ENCODE measurements around the gene CDC42BPA. TPM values are rescaled to one million over a fixed set of nuclear protein-coding genes. Genes with fewer than 3 reads are reported as not detected.

Gene CDC42BPA
- total RNA-seq, 1 experiment from 2014 or later: 30.1 TPM

- WGBS (ENCODE audit: extremely low coverage, insufficient read length, low lambda C conversion rate): no CpG with 5 or more reads among the region's 2 CpGs
- no peak overlapping the region for H2BK120ac ChIP-seq (ENCODE audit: low read depth, low read length, poor library complexity, severe bottlenecking)
- H3K4ac ChIP-seq (ENCODE audit: low read depth, low read length): no peak overlapping the region
- H3K9me3 ChIP-seq (ENCODE audit: control insufficient read depth, low read depth, low read length): no peaks in the 10 kb centered on the region
- no peaks in the 10 kb centered on the region for H3K4me1 ChIP-seq (ENCODE audit: insufficient read depth, low read length)
- H3K27me3 Mint-ChIP-seq (ENCODE audit: low read depth): no peaks in the 10 kb centered on the region
- no peak overlapping the region for H2AFZ ChIP-seq (ENCODE audit: low read length)
- H4K20me1 ChIP-seq (ENCODE audit: control insufficient read depth, insufficient read depth, insufficient read length): no peaks in the 10 kb centered on the region
- no peak overlapping the region for H3K4me3 Mint-ChIP-seq
- H3K79me2 ChIP-seq (ENCODE audit: insufficient read depth, low read length): no peaks in the 10 kb centered on the region
- H3K23me2 ChIP-seq (ENCODE audit: insufficient read length, low read depth, low read length, poor library complexity, severe bottlenecking): no peaks in the 10 kb centered on the region
- H2AK5ac ChIP-seq (ENCODE audit: insufficient read length, low read length): no peak overlapping the region
- no peak overlapping the region for H3K14ac ChIP-seq (ENCODE audit: insufficient read depth, low read length)
- no peak overlapping the region for H3K23ac ChIP-seq (ENCODE audit: insufficient read length, low read depth, low read length)
- no peak overlapping the region for H3K27ac ChIP-seq (ENCODE audit: insufficient read length, low read depth, low read length)
- H2BK12ac ChIP-seq (ENCODE audit: insufficient read length, low read depth, low read length): no peak overlapping the region
- H3K27ac Mint-ChIP-seq: no peak overlapping the region
- H3K9ac ChIP-seq (ENCODE audit: extremely low read depth, insufficient read length, low read length): no peak overlapping the region
- no peak overlapping the region for H3K18ac ChIP-seq (ENCODE audit: insufficient read length, low read depth, low read length)
- H3K4me2 ChIP-seq (ENCODE audit: insufficient read depth, insufficient read length, low read length): no peak overlapping the region
- no peak overlapping the region for H4K8ac ChIP-seq (replicated peaks; ENCODE audit: insufficient read length, low read depth, low read length)
- H3K79me1 ChIP-seq (ENCODE audit: insufficient read depth, low read depth, low read length, poor library complexity, severe bottlenecking): no peaks in the 10 kb centered on the region
- no peak overlapping the region for H2BK15ac ChIP-seq (ENCODE audit: low read depth, low read length)
- no peak for DNase-seq
- no peak overlapping the region for H4K5ac ChIP-seq (ENCODE audit: insufficient read length, low read depth, low read length)
- no peak for TF ChIP-seq CTCF (conservative IDR thresholded peaks at IDR 0.05)
- no peak overlapping the region for H3K56ac ChIP-seq (ENCODE audit: insufficient read length, low read depth, low read length)
- H4K91ac ChIP-seq (ENCODE audit: insufficient read length, low read depth, low read length): no peak overlapping the region
- no peaks in the 10 kb centered on the region for H3K27me3 ChIP-seq (ENCODE audit: insufficient read depth, low read length)
- H2BK20ac ChIP-seq (ENCODE audit: low read depth, low read length, poor library complexity, severe bottlenecking): no peak overlapping the region
- H3T11ph ChIP-seq (ENCODE audit: low read length): no peak overlapping the region
- H3K36me3 Mint-ChIP-seq (ENCODE audit: insufficient read depth in 1 of 3, low read depth in 3 of 3): peaks cover 0 to 15% (median 5%) of the 10 kb centered on the region in 3 experiments; a peak in 6 of 7 replicates
- no peak overlapping the region for H2BK5ac ChIP-seq (ENCODE audit: insufficient read length, low read length)
- peaks cover 10 to 12% of the 10 kb centered on the region in 2 experiments for H3K4me1 Mint-ChIP-seq
- H3K9me3 Mint-ChIP-seq: no peaks in the 10 kb centered on the region
Measured at GRCh38 chr1:227068883-227069282, 249.4 kb downstream of the CDC42BPA start.

All from H9 (cell line).